ENCODE results near the gene ZFP14. TPM values are rescaled to one million over a fixed set of nuclear protein-coding genes. Genes with fewer than 3 reads are reported as not detected.

ZFP14 gene
- total RNA-seq: 33.5 TPM

DNA sequence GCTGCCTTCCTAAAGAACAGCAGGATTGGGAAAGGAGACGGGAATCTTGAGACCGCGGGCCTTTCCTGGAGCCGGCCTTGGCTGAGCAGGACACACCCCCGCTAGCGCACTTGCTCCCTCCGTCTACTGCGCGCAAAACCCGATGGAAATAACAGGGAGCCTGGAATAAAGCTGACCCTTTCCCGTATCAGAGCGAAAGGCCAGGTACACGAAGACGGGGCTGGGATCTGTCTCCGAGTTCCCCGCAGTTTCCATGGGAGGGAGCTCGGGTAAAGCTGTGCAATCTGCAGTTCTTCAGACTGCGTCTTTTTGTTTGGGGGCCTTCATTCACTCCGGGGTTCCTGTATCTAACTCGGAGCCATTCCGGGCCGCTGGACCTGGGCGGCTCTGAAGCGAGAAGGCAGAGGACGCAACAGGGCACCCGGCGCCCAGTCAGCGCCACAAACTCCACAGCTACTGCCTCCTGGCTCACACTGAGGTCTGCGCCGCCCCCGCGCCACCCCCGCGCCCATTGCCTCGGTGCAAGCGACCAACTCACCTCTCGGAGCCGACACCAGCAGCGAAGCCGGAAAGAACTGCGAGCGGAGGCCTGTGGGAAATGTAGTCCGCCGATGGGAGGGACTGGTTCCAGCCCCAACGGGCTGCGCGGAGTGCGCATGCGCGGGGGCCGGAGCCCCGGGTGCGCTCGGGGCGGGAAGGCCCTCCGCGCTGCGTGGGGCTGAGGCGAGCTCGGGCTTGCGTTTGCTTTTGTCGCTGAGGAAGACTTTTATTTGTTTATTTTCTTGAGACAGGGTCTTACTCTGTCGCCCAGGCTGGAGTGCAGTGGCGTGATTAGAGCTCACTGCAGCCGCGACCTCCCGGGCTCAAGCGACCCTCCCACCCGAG lies at the start of gene ZFP14:
Gene ZFP14 (minus strand): TSS at position 577 of the 885 bp plus-strand sequence. CDS start 11,309 bp downstream, outside the sequence.

DNA sequence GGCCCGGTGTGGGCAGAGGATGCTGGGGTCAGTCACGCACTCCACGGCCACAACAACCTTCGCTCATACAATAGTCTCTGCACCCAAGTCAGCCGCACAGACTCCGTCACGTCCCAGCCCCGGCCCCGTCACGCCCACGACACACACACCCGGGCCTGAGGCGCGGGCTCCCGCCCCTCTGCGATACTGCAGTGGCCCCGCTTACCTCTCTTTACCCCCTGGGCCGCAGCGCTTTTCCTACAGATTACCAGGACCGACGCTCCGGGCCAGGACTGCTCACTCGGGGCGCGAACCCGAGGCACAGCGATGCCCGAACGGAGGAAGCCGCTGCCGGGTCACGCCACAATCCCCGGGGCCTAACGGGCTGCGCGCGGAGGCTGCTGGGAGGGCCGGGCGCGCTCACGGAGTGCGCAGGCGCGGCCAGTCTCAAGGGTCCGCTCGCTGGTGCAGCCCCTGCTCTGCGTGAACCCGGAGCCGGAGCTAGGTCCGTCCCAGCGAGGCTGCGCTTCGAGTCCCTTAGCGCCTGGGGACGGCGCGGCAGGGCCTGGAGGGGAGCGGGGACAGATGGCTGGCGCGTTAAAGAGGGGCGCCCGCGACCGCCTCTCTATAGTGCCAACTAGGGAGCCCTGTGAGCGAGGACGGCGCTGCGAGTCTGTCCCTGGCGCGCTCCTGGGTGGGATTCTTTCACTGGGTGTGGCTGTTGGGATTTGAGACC lies 39.4 kb upstream of the ZFP14 start, which contains the start of gene ZFP82:
Gene ZFP82 (minus strand): TSS at position 358 of the 715 bp plus-strand sequence. CDS start 8,855 bp downstream, outside the sequence.

Other genes starting within 250 kb of the ZFP14 start
- gene CAPNS1, start 239.1 kb downstream of the ZFP14 start, total RNA-seq: 123 TPM
- gene COX7A1, start 226.8 kb downstream of the ZFP14 start, total RNA-seq: 3.6 TPM
- gene ZNF565, start 164.5 kb downstream of the ZFP14 start, total RNA-seq: 11.3 TPM
- 163 TPM for gene ZNF146, start 164.1 kb downstream of the ZFP14 start, total RNA-seq
- 32.9 TPM for gene ZFP82, start 39.4 kb upstream of the ZFP14 start, total RNA-seq
- 43.4 TPM for gene ZNF566, start 110.4 kb upstream of the ZFP14 start, total RNA-seq
- 49.8 TPM for gene ZNF260, start 149.1 kb upstream of the ZFP14 start, total RNA-seq
- 48.1 TPM for gene ZNF529, start 194.1 kb upstream of the ZFP14 start, total RNA-seq
- gene ZNF382, start 226.1 kb upstream of the ZFP14 start, total RNA-seq: 74.7 TPM

Measured in camera-type eye (tissue), 1 donor.